ENCODE data around the gene OTUD7B.

The OTUD7B gene

DNA sequence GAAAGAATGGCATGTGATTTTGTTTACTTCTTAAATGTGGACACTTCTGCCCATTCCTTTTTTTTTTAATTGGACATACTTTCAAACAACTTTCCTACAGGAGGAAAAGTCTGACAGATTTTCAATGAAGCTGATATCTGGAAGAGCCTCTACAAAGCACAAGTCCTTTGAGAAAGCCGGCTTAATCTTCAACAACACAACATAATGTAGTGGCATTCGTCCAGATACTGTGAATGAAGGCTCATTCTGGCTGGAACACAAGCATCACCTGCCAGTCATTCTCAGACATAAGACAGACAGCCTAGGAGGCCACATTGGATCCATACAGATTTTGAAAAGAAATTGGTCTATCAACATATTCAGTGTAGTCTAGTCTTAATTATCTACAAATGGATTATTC is 4.9 kb downstream of the OTUD7B start:
- no peak for DNase-seq (ENCODE audit: low read depth in 2 of 2, low spot score in 1 of 2)

DNA sequence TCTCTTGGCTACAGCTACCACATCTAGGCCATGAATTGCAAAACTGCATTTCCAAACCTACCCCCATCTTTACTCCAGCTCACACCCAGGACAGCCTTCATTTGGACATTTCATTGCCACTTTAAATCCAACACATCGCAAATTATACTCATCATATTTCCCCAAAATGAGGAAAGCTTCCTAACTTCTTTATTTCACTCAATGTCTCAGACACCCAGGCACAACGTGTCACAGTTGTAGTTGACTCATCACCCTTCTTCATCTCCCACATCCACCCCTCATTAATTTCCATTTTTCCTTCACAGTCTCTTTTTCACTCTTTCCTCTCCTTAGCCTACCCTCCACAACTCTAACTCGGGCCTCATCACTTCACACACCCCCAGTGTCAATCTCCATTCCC is 6.7 kb downstream of the OTUD7B start:
- DNase-seq (ENCODE audit: low read depth in 2 of 2, low spot score in 1 of 2) = no peak

GRCh38 chr1:150002217-150002616 is 8.3 kb downstream of the OTUD7B start:
- no peak for DNase-seq (ENCODE audit: low read depth in 2 of 2, low spot score in 1 of 2)

DNA sequence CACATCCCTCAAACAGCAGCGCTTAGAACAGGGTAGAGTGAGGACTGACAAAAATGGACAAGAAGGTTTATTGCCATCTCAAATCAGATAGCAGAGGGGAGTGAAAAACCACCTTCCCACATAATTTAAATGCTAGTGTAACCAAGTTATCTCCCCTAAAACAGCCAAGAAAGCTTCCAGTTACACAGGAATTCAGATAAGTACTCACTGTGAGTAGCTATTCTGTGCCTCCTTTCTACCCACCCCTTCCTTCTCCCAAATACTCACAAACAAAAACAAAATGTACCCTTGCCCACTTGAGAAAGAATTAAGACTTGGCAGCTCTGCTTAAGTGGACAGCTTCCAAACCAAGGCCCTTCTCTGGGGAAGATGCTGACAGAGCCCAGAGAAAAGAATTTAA is 9.1 kb downstream of the OTUD7B start:
- DNase-seq (ENCODE audit: low read depth in 2 of 2, low spot score in 1 of 2) = no peak

- DNase-seq (ENCODE audit: low read depth in 2 of 2, low spot score in 1 of 2) = no peak
Measured at GRCh38 chr1:149997585-149998262, 12.8 kb downstream of the OTUD7B start.

- DNase-seq (ENCODE audit: low read depth in 2 of 2, low spot score in 1 of 2) = no peak
Measured at GRCh38 chr1:149995927-149996326, 14.6 kb downstream of the OTUD7B start.

- DNase-seq (ENCODE audit: low read depth in 2 of 2, low spot score in 1 of 2) = no peak
Measured at GRCh38 chr1:149993764-149994163, 16.8 kb downstream of the OTUD7B start.

GRCh38 chr1:149993181-149993580 is 17.3 kb downstream of the OTUD7B start:
- DNase-seq (ENCODE audit: low read depth in 2 of 2, low spot score in 1 of 2) = no peak

- no peak for DNase-seq (ENCODE audit: low read depth in 2 of 2, low spot score in 1 of 2)
Measured at GRCh38 chr1:149987297-149987595, 23.3 kb downstream of the OTUD7B start.

DNA sequence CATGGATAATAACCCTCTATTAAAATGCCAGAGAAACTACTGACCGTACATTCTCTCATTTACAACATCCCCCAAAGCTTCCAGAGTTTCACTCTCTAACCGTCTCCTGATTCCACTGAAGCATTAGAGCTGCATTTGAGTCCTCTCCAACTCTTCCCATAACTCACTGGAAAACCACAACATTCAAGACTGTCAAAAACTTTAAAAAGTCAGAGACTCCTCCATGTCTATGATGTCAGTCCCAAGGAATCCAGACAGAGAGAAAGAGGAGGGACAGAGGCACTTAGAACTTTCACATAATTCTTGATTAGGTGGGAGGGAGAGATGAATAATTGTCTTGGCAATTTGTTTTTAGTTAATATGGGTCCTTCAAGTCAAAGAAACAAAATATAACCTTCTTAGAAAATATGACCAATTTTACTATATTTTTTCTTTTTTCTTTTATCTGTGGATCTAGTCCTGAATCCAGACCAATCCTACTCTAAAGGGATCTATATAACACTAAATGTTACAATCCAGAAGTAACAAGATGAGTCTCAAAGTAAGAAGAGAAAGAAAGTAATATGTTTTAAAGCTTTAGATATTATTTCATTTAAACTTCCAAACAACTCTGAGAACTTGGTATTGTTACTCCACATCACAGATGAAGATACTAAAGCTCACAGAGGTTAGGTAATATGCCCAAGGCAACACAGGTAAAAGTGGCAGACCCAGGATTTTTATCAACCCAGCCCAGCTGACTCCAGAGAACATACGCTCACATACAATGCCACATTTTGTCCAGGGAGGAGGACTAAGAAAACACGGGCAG is 23.8 kb downstream of the OTUD7B start:
- DNase-seq (ENCODE audit: low read depth in 2 of 2, low spot score in 1 of 2) = no peak

DNA sequence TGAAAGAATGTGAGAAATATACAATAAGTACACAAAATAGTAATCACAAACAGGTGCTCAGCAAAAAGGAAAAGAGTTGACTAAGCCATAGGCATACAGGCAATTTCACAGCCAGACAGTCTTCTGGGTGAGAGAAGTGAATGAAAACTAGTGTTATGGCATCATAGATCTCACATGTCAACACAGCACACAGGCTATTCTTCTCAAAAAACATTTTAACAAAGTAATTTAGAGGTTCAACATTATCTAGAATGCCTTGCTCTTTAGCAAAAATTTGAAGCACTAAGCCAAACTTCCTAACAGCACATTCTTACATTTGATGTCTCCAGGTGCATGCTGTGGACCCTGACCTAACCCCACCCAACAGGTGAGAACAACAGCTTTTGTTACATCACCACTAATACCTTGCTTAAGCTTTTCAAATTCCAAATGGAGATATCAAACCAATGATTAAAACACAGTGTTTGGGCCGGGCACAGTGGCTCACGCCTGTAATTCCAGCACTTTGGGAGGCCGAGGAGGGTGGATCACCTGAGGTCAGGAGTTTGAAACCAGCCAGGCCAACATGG is 30.5 kb downstream of the OTUD7B start:
- DNase-seq (ENCODE audit: low read depth in 2 of 2, low spot score in 1 of 2) = no peak

DNA sequence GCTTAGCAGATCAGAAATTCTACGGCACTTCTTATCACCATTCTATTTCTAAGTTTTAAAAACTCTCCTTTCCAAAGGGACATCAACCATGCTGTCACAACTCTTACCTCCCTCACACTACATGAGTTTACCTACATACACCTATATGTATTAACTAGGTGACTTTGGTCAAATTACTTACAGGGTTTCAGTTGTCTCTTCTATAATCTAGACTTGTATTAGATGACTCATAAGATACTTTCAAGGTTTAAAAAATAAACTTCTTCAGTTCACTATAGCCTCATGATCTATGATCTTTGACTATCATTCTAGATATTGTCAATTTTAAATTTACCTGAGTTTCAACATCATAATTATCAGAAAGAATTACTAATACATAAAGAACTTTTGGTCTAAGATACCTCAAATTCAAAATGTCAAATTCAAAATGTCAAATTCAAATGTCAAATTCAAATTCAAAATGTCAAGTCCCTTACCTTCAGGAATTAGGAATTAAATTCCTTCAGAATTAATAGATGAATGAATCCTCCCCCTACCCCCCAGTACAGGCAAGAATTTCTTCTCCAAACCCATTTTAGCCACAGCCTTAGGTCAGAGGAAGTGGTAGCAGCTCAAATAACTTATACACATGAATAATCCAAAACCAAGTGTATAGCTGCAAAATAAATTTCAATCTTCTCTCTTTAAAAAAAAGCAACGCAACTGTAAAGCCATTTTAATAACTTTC is 31.1 kb downstream of the OTUD7B start:
- DNase-seq (ENCODE audit: low read depth in 2 of 2, low spot score in 1 of 2) = no peak

GRCh38 chr1:149978547-149979023 is 31.9 kb downstream of the OTUD7B start:
- no peak for DNase-seq (ENCODE audit: low read depth in 2 of 2, low spot score in 1 of 2)

GRCh38 chr1:149977345-149977744 is 33.2 kb downstream of the OTUD7B start:
- DNase-seq (ENCODE audit: low read depth in 2 of 2, low spot score in 1 of 2) = no peak

DNA sequence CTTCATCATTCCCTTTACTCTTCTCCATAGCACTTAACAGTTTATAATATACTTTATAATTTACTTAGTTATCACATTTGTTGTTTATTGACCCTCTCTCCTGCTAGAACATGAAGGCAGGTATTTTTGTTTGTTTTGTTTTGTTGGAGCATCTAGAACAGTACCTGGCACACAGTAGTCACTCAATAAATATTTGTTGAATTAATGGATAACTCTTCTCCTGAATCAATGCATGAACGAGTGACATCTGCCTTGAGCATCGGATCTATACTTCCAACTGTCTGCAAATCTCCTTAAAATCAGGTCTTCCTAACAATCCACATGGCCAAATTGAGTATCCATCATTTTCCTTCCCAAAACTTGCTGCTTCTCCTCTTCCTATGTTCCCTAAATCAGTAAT is 38.0 kb downstream of the OTUD7B start:
- no peak for DNase-seq (ENCODE audit: low read depth in 2 of 2, low spot score in 1 of 2)

- no peak for DNase-seq (ENCODE audit: low read depth in 2 of 2, low spot score in 1 of 2)
Measured at GRCh38 chr1:149967646-149968045, 42.9 kb downstream of the OTUD7B start.

GRCh38 chr1:149967041-149967440 is 43.5 kb downstream of the OTUD7B start:
- DNase-seq (ENCODE audit: low read depth in 2 of 2, low spot score in 1 of 2) = no peak

DNA sequence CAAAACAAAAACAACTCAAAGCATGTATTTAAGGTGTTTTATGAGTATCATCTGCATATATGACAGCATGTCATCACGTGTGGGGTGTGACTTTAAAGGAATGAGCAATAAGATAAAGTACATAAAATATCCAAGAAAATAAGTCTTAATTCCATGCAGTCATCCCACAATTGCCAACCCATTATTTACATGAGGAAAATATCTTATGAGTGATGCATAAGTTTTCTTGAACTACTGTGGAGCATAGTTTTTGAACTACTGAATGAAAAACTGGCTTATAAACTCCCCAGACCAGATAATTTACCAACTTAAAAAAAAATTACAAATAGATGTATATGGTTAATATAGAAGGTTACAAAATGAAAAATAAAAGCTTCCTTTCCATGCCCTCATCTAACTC is 44.1 kb downstream of the OTUD7B start:
- DNase-seq (ENCODE audit: low read depth in 2 of 2, low spot score in 1 of 2) = no peak

DNA sequence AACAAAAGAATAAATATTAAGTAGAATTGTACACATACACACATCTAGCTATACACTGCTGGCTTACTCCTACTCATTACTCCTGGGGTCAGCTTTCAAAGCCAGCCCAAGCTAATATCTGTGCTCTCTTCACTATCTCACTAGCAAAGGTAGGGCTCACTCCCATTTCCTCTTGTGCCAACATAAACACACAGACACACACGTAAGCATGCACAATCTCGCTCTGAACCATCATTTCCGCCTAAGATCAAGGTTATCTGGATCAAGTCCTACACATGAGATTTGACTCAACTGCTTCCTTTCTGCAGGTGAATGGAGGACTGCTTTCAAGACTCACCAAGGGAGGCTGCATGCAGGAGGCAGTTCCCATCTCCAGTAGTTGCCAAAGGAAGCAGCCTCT is 45.1 kb downstream of the OTUD7B start:
- no peak for DNase-seq (ENCODE audit: low read depth in 2 of 2, low spot score in 1 of 2)

DNA sequence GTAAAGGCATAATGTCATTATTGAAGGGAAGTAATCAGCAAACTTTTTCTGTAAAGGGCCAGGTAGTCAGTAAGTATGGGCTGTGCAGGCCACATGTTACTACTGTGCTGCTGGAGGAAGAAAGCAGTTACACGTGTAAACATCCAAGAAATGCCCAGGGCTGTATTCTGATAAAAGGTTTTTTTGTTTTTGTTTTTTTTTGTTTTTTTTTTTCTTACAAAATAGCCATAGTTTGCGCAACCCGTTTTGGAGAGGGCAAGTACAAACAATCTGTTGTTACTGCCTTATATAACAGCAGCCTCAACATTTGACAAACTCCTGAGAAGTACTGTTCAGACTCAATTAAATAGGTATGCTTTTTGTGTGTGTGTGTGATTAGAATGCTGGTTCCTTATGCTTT is 47.2 kb downstream of the OTUD7B start:
- no peak for DNase-seq (ENCODE audit: low read depth in 2 of 2, low spot score in 1 of 2)

DNA sequence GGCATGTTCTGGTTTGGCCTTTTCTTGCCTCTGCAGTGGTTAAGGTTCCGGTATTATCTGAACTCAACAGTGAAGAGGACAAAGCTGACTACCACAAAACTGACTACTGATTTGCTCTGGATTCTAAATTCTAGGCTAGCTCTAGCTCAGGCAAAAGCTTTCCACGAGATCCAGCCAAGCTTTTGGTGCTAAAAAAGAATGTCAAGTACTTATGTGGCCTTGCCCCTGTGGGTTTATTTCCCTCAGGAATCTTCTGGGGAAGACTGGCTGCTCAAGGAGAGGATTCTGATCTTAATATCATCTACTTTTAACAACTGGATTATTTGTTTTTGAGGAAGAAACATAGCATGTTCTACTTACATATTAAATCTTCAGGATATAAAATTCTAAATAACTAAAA is 47.8 kb downstream of the OTUD7B start:
- no peak for DNase-seq (ENCODE audit: low read depth in 2 of 2, low spot score in 1 of 2)

Data from stimulated activated CD8-positive, alpha-beta memory T cell treated with anti-CD3 and anti-CD28 coated beads, Interleukin-4, amount 100 ng/mL, for 1 hour (primary cell).